Esophagus squamous epithelium (tissue), 5 donors: ENCODE measurements around the gene ADIPOR2. TPM values are rescaled to one million over a fixed set of nuclear protein-coding genes. Genes with fewer than 3 reads are reported as not detected.

Experiments used
- DNase-seq: peaks from one replicate; lab custom pipeline; 2025; lab: John Stamatoyannopoulos, UW
- H3K27ac ChIP-seq, 4 donors: fragments of 200-600 bp; sonication (generic); one replicate each; pipeline ENCODE4 v1.5.1; 2016 to 2019; ENCODE audit warnings: mild to moderate bottlenecking in 1 of 4
- H3K27me3 ChIP-seq, 4 donors: fragments of 200-600 bp; sonication (generic); 1 replicate in 3 of 4; 2 replicates in 1 of 4; pipeline versions ENCODE4 v1.5.1 to v1.6.0; 2017 to 2021; ENCODE audit warnings: antibody characterized with exemption in 1 of 4
- H3K36me3 ChIP-seq, 3 donors: fragments of 200-600 bp; sonication (generic); one replicate each; pipeline ENCODE4 v1.5.1; 2016 to 2019
- H3K4me1 ChIP-seq, 3 donors: fragments of 200-600 bp; sonication (generic); one replicate each; pipeline ENCODE4 v1.5.1; 2017 to 2019
- H3K4me3 ChIP-seq, 4 donors: fragments of 200-600 bp; sonication (generic); 1 replicate in 3 of 4; 2 replicates in 1 of 4; pipeline ENCODE4 v1.5.1; 2016 to 2019; ENCODE audit warnings: mild to moderate bottlenecking in 2 of 4, moderate library complexity in 1 of 4
- H3K9me3 ChIP-seq, 3 donors: fragments of 200-600 bp; sonication (generic); one replicate each; pipeline ENCODE4 v1.5.1; 2016 to 2019
- CTCF ChIP-seq, 6 experiments: fragments of 450-650 bp in 4 of 6; fragments of 200-600 bp in 2 of 6; sonication (generic) in 2 of 6; IDR thresholded peaks; one replicate each; pipeline ENCODE4 v1.5.1; 2016 to 2019; ENCODE audit warnings: antibody characterized with exemption in 6 of 6, mild to moderate bottlenecking in 4 of 6, moderate library complexity in 4 of 6
- POLR2A ChIP-seq, 4 donors: fragments of 450-650 bp; IDR thresholded peaks; one replicate each; pipeline ENCODE4 v1.6.1; 2017; ENCODE audit warnings: antibody characterized with exemption in 4 of 4, mild to moderate bottlenecking in 4 of 4, moderate library complexity in 3 of 4
- WGBS, 2 donors: methylation state at CpG; one replicate each; pipeline ENCODE4 v1.1.5; 2018; 5-methylcytosine and 5-hydroxymethylcytosine counted together
- intact Hi-C: fragments of 100-400 bp; cut with DNase I; formaldehyde crosslinking; loops from one replicate; pipeline ENCODE4 v1.15.0; 2022
- total RNA-seq, 4 donors: library from RNA; depleted of rRNA; stranded (reverse); fragments of >200 nt; gene quantifications; one replicate each; pipeline ENCODE4 v1.1.0, GENCODE V29; 2016
- donor health status: DM: yes; HTN: yes; CAD: no.

The ADIPOR2 gene
- total RNA-seq, 4 donors from 2014 or later: 29.1 to 49.4 (median 31.1) TPM

GRCh38 chr12:1810201-1810930, 119.5 kb downstream of the ADIPOR2 start:
- no peaks in the 10 kb centered on the region for H3K36me3 ChIP-seq
- TF ChIP-seq CTCF (IDR thresholded peaks at IDR 0.05) (no peak), POLR2A (IDR thresholded peaks at IDR 0.05) (no peak)
- no peaks in the 10 kb centered on the region for H3K9me3 ChIP-seq
- H3K4me1 ChIP-seq: peaks cover 0 to 14% (median 0%) of the 10 kb centered on the region in 3 donors
- 85 to 88% methylated on average over 12 to 13 of the region's 21 CpGs for WGBS, 2 donors
- peaks cover 0 to 26% (median 0%) of the 10 kb centered on the region in 4 donors for H3K27me3 ChIP-seq
- H3K27ac ChIP-seq: peak overlapping the region in 1 of 4 donors; percentile 10
- H3K4me3 ChIP-seq: no peak overlapping the region
- DNase-seq: no peak
- intact Hi-C loops: no loop called here

- H3K36me3 ChIP-seq: no peaks in the 10 kb centered on the region
- peaks cover 0 to 11% (median 0%) of the 10 kb centered on the region in 3 donors for H3K4me1 ChIP-seq
- H3K27me3 ChIP-seq: peaks cover 0 to 31% (median 0%) of the 10 kb centered on the region in 4 donors
- no peak overlapping the region for H3K4me3 ChIP-seq
- intact Hi-C loops: no loop called here
- DNase-seq: no peak
- H3K9me3 ChIP-seq: no peaks in the 10 kb centered on the region
- WGBS, 2 donors: 0 to 76% methylated on average over 1 to 8 of the region's 10 CpGs
- TF ChIP-seq POLR2A (IDR thresholded peaks at IDR 0.05): no peak
- TF ChIP-seq CTCF (IDR thresholded peaks at IDR 0.05): no peak
- peak overlapping the region in 1 of 4 donors; percentile 34 for H3K27ac ChIP-seq
These were observed 120.0 kb downstream of the ADIPOR2 start for GRCh38 chr12:1810931-1811280.

DNA sequence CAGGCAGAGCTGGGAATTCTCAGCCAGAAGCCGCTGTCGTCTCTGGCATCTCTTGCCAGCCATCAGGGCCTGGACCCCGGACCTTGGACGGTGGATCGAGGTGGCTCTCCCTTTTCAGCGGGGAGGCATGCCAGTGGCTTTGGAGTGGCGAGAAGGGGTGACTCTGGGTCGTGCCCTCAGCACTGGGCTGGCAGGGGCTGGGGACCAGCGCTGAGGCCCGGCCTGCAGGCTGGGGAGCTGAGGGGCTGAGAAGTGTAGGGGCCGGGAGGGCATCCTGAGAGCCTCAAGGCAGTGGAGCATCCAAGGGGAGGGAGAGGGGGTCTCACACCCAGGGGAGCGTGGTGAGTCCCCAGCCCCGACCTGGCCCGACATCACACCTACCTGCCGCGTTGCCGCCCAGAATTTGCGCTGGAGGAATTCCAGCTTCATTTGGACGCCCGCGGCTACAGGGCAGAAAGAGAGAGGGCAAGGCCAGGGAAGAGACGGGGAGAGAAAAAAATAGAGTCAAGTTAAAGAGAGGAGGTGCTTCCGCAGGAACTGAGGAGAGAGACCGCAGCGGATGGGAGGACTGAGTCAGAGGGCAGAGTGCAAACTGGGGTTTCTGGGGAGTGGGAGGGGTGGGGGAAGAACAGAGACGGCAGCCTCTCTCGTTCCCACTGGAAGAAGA, 120.5 kb downstream of the ADIPOR2 start:
- WGBS, 2 donors: 57 to 63% methylated on average over 14 to 20 of the region's 27 CpGs
- peak overlapping the region in 3 of 4 donors; percentile 34 to 73 (median 61) for H3K27ac ChIP-seq

GRCh38 chr12:1811948-1812291, 121.0 kb downstream of the ADIPOR2 start:
- Histone ChIP-seq H3K27me3 (peaks cover 0 to 41% (median 0%) of the 10 kb centered on the region in 4 donors), H3K4me3 (no peak overlapping the region), H3K9me3 (no peaks in the 10 kb centered on the region), H3K27ac (peak overlapping the region in 3 of 4 donors; percentile 34 to 73 (median 61)), H3K4me1 (peaks cover 0 to 11% (median 0%) of the 10 kb centered on the region in 3 donors), H3K36me3 (no peaks in the 10 kb centered on the region)
- no peak for DNase-seq
- TF ChIP-seq CTCF (IDR thresholded peaks at IDR 0.05): no peak
- 72 to 75% methylated on average over 3 to 6 of the region's 6 CpGs for WGBS, 2 donors
- intact Hi-C loops: no loop called here

More for the DNA sequence above, 120.5 kb downstream of the ADIPOR2 start:
- TF ChIP-seq POLR2A (IDR thresholded peaks at IDR 0.05): no peak
- peaks cover 0 to 11% (median 0%) of the 10 kb centered on the region in 3 donors for H3K4me1 ChIP-seq
- no peak for DNase-seq
- H3K36me3 ChIP-seq: no peaks in the 10 kb centered on the region
- intact Hi-C loops: no loop called here
- H3K9me3 ChIP-seq: no peaks in the 10 kb centered on the region
- H3K4me3 ChIP-seq: no peak overlapping the region
- peaks cover 0 to 36% (median 0%) of the 10 kb centered on the region in 4 donors for H3K27me3 ChIP-seq

DNA sequence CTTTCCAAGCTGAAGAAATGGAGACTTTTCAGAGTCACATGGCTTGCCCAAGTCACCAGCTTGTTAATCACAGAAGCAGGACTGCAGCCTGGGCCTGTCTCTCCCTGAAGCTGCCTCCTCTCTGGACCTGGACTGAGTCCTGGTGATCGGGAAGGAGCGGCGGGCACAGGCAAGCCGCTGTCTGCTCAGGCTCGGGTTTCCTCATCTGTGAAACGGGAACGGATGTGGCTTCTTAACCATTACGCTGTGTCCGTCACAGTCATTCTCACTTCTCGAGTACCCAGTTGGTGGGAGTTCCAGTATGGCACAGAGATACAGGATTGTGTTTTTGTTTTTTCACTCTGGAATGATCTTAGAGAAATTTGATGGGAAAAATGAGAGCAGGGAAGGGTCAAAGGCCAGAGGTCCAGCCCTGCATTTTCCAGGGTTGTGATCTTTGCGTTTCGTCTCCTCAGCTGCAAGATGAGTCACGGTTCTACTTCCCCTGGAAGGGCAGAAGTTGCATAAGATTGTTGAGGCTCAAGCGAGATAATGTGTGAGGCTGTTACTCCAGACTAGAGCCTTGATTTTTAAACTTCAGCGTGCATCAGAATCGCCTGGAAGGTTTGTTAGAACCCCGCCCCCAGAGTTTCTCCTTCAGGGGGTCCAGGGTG, 121.9 kb downstream of the ADIPOR2 start:
- 59 to 65% methylated on average over 14 to 17 of the region's 17 CpGs for WGBS, 2 donors
- TF ChIP-seq CTCF (IDR thresholded peaks at IDR 0.05) (no peak), POLR2A (IDR thresholded peaks at IDR 0.05) (no peak)
- Histone ChIP-seq H3K27ac (peak overlapping the region in 3 of 4 donors; percentile 34 to 73 (median 61)), H3K27me3 (peaks cover 0 to 47% (median 0%) of the 10 kb centered on the region in 4 donors), H3K9me3 (no peaks in the 10 kb centered on the region), H3K36me3 (no peaks in the 10 kb centered on the region), H3K4me3 (no peak overlapping the region), H3K4me1 (peaks cover 0 to 11% (median 0%) of the 10 kb centered on the region in 3 donors)
- intact Hi-C loops: no loop called here
- DNase-seq: no peak
